Stimulated activated CD8-positive, alpha-beta memory T cell treated with anti-CD3 and anti-CD28 coated beads, Interleukin-4, amount 100 ng/mL, for 4 hours (primary cell): ENCODE measurements around the gene UROC1.
"Not testable (repeated sequence)": the region's sequence is repeated elsewhere in the genome, so short reads cannot be mapped to it uniquely, and the experiment has no call there.

Source experiments
- DNase-seq, 2 donors: peaks; one replicate each; pipeline ENCODE4 v3.0.0-alpha.2; 2020; ENCODE audit warnings: low read depth in 2 of 2, low spot score in 1 of 2

The UROC1 gene

GRCh38 chr3:126547721-126548120, 30.1 kb upstream of the UROC1 start:
- no peak for DNase-seq

GRCh38 chr3:126546549-126547239, 29.1 kb upstream of the UROC1 start:
- no peak for DNase-seq

- DNase-seq, result no peak
Measured at GRCh38 chr3:126546013-126546412, 28.4 kb upstream of the UROC1 start.

DNA sequence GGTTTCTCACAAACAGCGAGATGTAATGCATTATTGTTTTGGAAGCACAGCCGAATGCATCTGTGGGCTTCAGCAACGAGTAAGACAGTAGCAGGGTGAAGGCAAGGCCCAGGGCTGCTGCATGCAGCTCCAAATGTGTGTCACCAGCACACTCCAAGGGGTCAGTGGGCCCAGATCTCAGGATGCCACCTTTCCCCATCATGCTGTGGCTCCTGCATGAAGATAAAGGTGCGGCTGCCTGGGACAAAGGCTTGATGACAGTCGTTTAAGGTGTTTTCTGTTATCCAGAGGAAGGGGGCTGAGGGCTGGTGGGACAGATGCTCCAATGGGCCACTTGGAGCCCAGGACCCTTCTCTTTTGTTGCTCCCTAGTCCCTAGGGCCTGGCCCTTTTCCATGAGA, 28.0 kb upstream of the UROC1 start:
- no peak for DNase-seq

GRCh38 chr3:126544596-126545281, 27.2 kb upstream of the UROC1 start:
- no peak for DNase-seq

DNA sequence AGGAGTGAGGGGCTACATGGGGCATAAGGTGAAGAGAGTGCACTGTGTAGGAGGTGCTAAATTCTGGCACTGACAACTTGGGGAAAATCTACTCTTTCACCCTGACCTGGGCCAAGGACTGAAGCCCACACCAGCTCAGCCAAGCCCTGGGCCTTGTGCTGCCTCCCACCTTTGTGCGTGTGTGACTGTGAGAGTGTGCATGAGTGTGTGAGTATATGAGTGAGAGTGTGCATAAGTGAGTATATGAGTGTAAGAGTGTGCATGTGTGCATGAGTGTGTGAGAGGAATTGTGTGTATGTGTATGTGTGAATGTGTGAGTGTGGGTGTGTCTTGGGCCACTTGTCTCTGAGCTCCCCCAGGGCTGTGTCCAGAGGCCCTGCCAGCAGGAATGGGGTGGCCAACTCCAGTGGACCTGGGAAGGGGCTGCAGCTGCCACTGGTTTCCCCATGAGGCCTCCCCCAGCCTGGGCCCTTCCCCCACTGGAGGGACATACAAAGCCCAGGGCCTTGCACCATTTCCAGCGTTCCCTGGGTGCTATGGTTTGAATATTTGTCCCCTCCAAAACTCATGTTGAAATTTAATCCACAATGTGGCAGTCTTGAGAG, 26.0 kb upstream of the UROC1 start:
- DNase-seq, result no peak

- DNase-seq, result no peak
Measured at GRCh38 chr3:126542340-126543241, 25.0 kb upstream of the UROC1 start.

GRCh38 chr3:126541628-126542339, 24.2 kb upstream of the UROC1 start:
- DNase-seq, result no peak

DNA sequence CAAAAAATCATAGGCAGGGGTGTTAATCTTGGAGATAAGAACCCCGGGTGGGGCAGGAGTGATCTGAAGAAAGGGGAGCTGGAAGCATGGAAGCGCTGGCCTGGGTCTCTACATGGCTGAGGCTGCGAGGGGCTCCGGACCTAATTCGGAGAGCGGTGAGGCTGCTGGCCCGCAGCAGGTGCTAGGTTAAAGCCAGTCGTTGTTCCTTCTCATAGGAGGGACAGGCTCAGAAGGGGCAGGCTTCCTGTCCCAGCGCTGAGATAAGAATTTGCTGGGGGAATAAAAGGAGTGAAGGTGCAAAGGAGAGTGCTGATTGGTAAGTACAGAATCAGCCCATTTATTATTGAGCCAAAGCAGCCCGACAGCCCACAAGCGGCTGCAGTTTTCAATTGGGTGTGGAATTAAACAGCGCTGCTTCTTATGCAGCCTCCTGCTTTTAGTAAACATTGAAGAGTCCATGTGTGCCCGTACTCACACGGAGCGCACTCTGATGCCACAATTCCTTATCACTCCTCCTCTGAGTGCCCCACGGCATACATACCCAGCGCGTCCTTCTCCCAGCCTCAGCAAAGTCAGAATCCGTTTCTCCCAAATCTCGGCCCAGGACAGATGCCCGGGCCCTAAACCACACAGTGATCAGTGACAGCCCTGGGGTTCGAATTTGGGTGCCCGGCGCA, 23.5 kb upstream of the UROC1 start:
- DNase-seq, result no peak

DNA sequence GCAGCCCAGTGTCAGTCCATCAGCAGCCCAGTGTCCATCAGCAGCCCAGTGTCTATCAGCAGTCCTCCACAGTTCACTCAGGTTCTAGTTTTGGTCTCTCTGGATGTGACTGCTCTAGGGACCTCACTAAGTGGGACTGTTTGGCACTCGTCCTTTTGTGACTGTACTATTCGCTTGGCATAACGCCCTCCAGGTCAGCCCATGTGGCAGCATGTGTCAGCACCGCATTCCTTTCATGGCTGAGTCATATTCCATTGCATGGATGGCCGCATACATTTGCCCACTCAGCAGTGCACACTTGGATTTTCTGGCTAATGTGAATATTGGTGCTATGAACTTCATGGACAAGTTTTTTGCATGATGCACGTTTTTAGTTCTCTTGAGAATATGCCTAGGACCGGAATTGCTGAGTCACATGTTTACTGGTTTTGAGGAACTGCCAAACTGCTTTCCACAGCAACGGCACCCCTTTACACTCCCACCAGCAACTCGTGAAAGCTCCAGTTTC, 22.8 kb upstream of the UROC1 start:
- no peak for DNase-seq

DNA sequence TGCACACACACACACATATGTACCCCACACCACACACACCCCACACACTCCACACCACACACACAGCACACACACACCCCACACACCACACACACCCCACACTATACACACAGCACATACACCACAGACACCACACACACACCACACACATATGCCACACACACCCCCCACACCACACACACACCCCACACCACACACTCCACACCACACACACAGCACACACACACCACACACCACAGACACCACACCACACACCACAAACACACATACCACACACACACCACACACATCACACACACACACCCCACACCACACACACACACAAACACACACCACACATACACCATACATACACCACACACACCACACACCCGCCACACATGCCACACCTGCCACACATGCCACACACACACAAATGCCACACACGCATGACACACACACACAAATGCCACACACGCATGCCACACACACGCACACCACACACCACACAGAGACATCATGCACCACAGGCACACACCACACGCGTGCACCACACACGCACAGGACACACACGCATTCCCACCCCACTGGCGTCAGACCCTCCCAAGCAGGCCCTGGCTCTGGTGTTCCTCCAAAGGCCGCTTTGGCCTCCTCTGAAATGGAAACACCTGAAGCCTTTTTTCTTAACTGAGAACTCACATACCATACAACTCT, 22.1 kb upstream of the UROC1 start:
- no peak for DNase-seq

- DNase-seq, result no peak
Measured at GRCh38 chr3:126538966-126539365, 21.4 kb upstream of the UROC1 start.

DNA sequence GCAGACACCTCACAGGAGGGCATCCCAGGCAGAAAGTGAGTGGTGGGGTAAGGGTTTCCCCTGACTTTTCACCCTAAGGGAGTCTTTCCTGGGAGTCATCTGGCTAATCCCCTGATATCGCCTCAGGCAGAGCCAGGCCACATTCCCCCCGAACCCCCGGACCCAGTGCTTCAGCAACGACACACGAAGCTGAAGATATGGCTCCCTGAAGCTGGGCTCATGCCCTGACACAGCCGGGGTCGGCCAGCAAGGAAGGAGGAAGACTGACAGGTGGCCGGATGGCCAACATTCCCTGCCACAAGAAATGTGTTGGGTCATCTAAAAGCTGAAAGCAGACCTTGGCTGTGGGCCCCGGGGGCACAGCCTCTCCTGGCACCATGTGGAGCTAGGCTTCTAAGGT, 20.7 kb upstream of the UROC1 start:
- DNase-seq, result no peak

DNA sequence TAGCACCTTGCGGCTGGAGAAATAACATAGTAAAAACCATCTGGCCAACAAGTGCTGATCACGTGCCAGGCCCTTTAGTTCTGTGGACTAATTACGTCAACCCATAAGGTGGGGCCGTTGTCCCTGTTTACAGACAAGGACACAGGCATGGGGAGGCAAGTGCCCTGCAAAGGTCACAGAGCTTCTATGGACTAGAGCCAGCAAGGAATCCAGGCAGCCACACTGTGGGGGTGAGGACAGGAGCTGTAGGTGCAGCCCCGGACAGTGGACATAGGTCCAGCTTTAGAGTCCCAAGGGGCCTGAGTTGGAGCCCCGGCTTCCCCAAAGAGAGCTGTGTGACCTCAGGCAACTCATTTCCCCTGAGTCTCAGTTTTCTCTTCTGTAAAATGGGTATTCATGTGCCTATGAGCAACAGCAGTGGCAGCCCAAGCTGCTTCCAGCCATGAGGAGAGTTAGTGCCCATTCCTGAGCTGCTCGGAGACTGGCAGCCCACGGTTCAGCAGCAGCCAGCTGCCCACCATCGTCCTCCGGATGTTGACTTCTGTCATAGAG, 20.2 kb upstream of the UROC1 start:
- no peak for DNase-seq

- no peak for DNase-seq
Measured at GRCh38 chr3:126537116-126537729, 19.6 kb upstream of the UROC1 start.

GRCh38 chr3:126536126-126536525, 18.6 kb upstream of the UROC1 start:
- no peak for DNase-seq

- no peak for DNase-seq
Measured at GRCh38 chr3:126535636-126536035, 18.1 kb upstream of the UROC1 start.

GRCh38 chr3:126534716-126535115, 17.1 kb upstream of the UROC1 start:
- DNase-seq, result not testable (repeated sequence)

DNA sequence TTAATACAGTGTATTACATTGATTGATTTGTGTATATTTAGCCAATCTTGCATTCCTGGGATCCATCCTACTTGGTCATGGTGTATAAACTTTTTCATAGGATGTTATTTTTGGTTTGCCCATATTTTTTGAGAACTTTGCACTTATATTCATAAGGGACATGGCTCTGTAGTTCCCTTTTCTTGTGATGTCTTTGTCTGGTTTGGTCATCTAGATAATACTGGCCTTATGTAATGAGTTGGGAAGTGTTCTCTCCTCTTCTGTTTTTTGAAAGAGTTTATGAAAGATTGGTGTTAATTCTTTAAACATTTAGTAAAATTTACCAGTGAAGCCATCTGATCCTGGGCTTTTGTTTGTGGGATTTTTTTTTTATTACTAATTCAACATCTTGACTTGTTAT, 15.9 kb upstream of the UROC1 start:
- no peak for DNase-seq
